HCT116 (cell line): Measurements from ENCODE around the gene WFDC12.

Experiments used
- SRF ChIP-seq: IDR thresholded peaks from 2 replicates; pipeline ENCODE4 v1.6.1; 2012; ENCODE audit warnings: low read depth
- ZNF274 ChIP-seq: fragments of 200-500 bp; sonication (Bioruptor generic); IDR thresholded peaks from 2 replicates; pipeline ENCODE4 v1.6.1; 2014; ENCODE audit warnings: mild to moderate bottlenecking, low read depth, low read length, inconsistent platforms
- TF ChIP-seq, protein P1 (sequence below), 3 experiments: fragments of 200-600 bp in 1 of 3; sonication (generic) in 1 of 3; IDR thresholded peaks in 2 of 3; conservative IDR thresholded peaks in 1 of 3; 2 replicates each; pipeline ENCODE4 v1.5.1; 2012 to 2017; ENCODE audit warnings: low read depth in 2 of 3, low read length in 2 of 3, antibody characterized with exemption in 1 of 3, borderline replicate concordance in 1 of 3, control low read depth in 1 of 3, mild to moderate bottlenecking in 1 of 3, mixed read lengths in 1 of 3, mixed run types in 1 of 3, moderate library complexity in 1 of 3; ENCODE audit not compliant: insufficient read depth in 1 of 3

DNA sequence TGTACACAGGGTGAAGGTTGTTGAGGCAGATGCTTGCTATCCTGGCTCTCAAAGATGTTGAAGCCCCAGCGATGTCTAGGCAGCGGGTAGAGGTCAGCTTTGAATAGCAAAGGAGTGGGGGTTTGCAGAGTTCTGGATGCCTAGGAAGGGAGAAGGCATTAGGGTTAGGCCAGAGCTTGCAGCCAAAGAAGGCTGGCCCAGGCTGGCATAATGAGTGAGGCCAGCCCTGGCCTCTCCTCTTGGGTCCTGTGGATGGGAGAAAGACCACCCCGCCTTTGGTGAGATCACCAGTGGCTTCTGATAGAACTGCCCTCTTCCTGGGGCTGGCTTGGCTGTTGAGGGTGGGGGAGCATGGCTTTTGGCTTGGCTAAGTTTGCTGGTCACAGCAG is 8.9 kb downstream of the WFDC12 start:
- TF ChIP-seq ZNF274, result no peak
- TF ChIP-seq, protein P1, sequence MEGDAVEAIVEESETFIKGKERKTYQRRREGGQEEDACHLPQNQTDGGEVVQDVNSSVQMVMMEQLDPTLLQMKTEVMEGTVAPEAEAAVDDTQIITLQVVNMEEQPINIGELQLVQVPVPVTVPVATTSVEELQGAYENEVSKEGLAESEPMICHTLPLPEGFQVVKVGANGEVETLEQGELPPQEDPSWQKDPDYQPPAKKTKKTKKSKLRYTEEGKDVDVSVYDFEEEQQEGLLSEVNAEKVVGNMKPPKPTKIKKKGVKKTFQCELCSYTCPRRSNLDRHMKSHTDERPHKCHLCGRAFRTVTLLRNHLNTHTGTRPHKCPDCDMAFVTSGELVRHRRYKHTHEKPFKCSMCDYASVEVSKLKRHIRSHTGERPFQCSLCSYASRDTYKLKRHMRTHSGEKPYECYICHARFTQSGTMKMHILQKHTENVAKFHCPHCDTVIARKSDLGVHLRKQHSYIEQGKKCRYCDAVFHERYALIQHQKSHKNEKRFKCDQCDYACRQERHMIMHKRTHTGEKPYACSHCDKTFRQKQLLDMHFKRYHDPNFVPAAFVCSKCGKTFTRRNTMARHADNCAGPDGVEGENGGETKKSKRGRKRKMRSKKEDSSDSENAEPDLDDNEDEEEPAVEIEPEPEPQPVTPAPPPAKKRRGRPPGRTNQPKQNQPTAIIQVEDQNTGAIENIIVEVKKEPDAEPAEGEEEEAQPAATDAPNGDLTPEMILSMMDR (IDR thresholded peaks at IDR 0.05 in 2 of 3, conservative IDR thresholded peaks at IDR 0.05 in 1 of 3; ENCODE audit: borderline replicate concordance in 1 of 3, insufficient read depth in 1 of 3, low read depth in 2 of 3, low read length in 2 of 3), result no peak
- no peak for TF ChIP-seq SRF
